OCI-LY1 (cell line): Measurements from ENCODE around the gene ALG3.

Source experiments
- H2AFZ ChIP-seq: fragments of 200-600 bp; sonication (generic), shearing (Covaris generic); 2 replicates; pipeline ENCODE4 v1.6.0; 2014; ENCODE audit warnings: antibody characterized with exemption, mild to moderate bottlenecking, low read length
- H3F3A ChIP-seq: fragments of 200-600 bp; sonication (generic), shearing (Covaris generic); 2 replicates; pipeline ENCODE4 v1.6.0; 2014; ENCODE audit warnings: mild to moderate bottlenecking, antibody characterized with exemption, low read length, moderate library complexity; ENCODE audit not compliant: insufficient read depth
- H3K27ac ChIP-seq: fragments of 200-600 bp; sonication (generic); 2 replicates; pipeline ENCODE4 v1.5.1; 2014; ENCODE audit warnings: low read length, mixed run types, mild to moderate bottlenecking, low read depth; ENCODE audit not compliant: poor library complexity, severe bottlenecking
- H3K27me3 ChIP-seq: fragments of 200-600 bp; sonication (generic); 2 replicates; pipeline ENCODE4 v1.6.0; 2014; ENCODE audit warnings: antibody characterized with exemption, mild to moderate bottlenecking, low read length, moderate library complexity; ENCODE audit not compliant: insufficient read depth
- H3K36me3 ChIP-seq: fragments of 200-600 bp; sonication (generic); 2 replicates; pipeline ENCODE4 v1.6.1; 2014; ENCODE audit warnings: mild to moderate bottlenecking, antibody characterized with exemption, low read length, moderate library complexity, mixed read lengths; ENCODE audit not compliant: insufficient read depth
- H3K4me1 ChIP-seq: fragments of 200-600 bp; sonication (generic); 2 replicates; pipeline ENCODE4 v1.5.1; 2014; ENCODE audit warnings: mild to moderate bottlenecking, low read length, moderate library complexity; ENCODE audit not compliant: insufficient read depth, severe bottlenecking
- H3K4me2 ChIP-seq: fragments of 200-600 bp; sonication (generic), shearing (Covaris generic); 2 replicates; pipeline ENCODE4 v1.6.1; 2014; ENCODE audit warnings: low read length
- H3K4me3 ChIP-seq: fragments of 200-600 bp; sonication (generic); 2 replicates; pipeline ENCODE4 v1.5.1; 2014; ENCODE audit warnings: low read length, low read depth, mild to moderate bottlenecking, mixed read lengths; ENCODE audit not compliant: poor library complexity, severe bottlenecking
- H3K79me2 ChIP-seq: fragments of 200-600 bp; shearing (Covaris generic); 2 replicates; pipeline ENCODE4 v1.6.1; 2016; ENCODE audit warnings: mixed run types, low read length, mixed read lengths; ENCODE audit not compliant: insufficient read depth
- H3K9ac ChIP-seq: fragments of 200-600 bp; sonication (generic), shearing (Covaris generic); 2 replicates; pipeline ENCODE4 v1.6.1; 2014; ENCODE audit warnings: mild to moderate bottlenecking, low read length, mixed read lengths
- H3K9me2 ChIP-seq: fragments of 200-600 bp; sonication (generic), shearing (Covaris generic); 2 replicates; pipeline ENCODE4 v1.6.1; 2014; ENCODE audit warnings: low read depth, mild to moderate bottlenecking, low read length, mixed read lengths
- H3K9me3 ChIP-seq: fragments of 200-600 bp; shearing (Covaris generic); 2 replicates; pipeline ENCODE4 v1.6.1; 2014; ENCODE audit warnings: low read length, mixed read lengths
- H4K20me1 ChIP-seq: fragments of 200-600 bp; sonication (generic), shearing (Covaris generic); 2 replicates; pipeline ENCODE4 v1.6.0; 2016; ENCODE audit warnings: mild to moderate bottlenecking, low read length; ENCODE audit not compliant: insufficient read depth
- CTCF ChIP-seq: fragments of 200-600 bp; sonication (generic), shearing (Covaris generic); IDR thresholded peaks from 2 replicates; pipeline ENCODE4 v1.5.1; 2017; ENCODE audit warnings: mild to moderate bottlenecking, antibody characterized with exemption, low read length, moderate library complexity, mixed read lengths
- EZH2 ChIP-seq: fragments of 200-600 bp; sonication (generic), shearing (Covaris generic); IDR thresholded peaks from 2 replicates; pipeline ENCODE4 v1.8.0; 2017; ENCODE audit warnings: borderline replicate concordance, mixed run types, mild to moderate bottlenecking, antibody characterized with exemption, low read length, moderate library complexity, mixed read lengths

The ALG3 gene

GRCh38 chr3:184261854-184262763, 13.3 kb upstream of the ALG3 start:
- no peaks in the 10 kb centered on the region for H3K79me2 ChIP-seq
- H3K4me3 ChIP-seq = peak overlapping the region; percentile 62
- H2AFZ ChIP-seq = no peak overlapping the region
- H3K27ac ChIP-seq = no peak overlapping the region
- TF ChIP-seq CTCF (no peak), EZH2 (no peak)
- H3K9me2 ChIP-seq = no peaks in the 10 kb centered on the region
- no peaks in the 10 kb centered on the region for H3K9me3 ChIP-seq
- no peaks in the 10 kb centered on the region for H4K20me1 ChIP-seq
- H3K27me3 ChIP-seq = peaks cover 10% of the 10 kb centered on the region; the same call in 1 of the 2 replicates
- H3F3A ChIP-seq = no peaks in the 10 kb centered on the region
- peaks cover 12% of the 10 kb centered on the region for H3K4me1 ChIP-seq
- peak overlapping the region; percentile 20; the same call in 1 of the 2 replicates for H3K9ac ChIP-seq
- H3K4me2 ChIP-seq = peak overlapping the region; percentile 65
- H3K36me3 ChIP-seq = no peaks in the 10 kb centered on the region; the same call in 1 of the 2 replicates

DNA sequence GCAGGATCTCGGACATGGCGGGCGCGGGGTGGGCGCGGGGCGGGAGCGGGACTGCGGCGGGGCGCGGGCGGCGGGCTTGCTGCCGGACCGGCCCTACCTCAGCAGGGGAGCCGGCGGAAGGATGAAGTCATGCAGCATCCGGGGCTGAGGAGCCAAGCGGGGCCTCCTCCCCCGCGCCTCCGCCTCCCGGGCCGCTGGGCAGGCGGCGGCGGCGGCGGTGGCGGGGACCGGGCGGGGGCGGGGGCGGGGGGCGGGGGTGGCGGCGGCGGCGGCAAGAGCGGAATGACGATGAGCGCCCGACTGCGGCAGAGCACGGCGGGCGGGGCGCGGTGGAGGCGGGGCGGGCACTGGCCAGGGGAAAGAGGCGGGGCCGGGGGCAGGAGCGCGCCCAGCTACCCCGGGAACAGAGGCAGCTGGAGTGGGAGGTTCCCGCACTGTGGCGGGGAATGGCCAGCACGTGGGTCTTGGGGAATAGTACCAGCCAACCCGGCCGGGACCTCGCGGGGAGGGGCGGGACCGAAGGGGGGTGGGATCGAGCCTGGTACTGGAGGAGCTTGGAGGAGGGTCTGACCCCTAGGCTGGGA, 12.6 kb upstream of the ALG3 start, which contains the start of gene CAMK2N2:
Gene CAMK2N2, minus strand, starts transcription at position 284 of the 584 bp plus-strand sequence. Its CDS starts 268 bp downstream, at position 16.
- TF ChIP-seq EZH2 (no peak), CTCF (no peak)
- no peaks in the 10 kb centered on the region; the same call in 1 of the 2 replicates for H3K36me3 ChIP-seq
- H3K4me3 ChIP-seq = peak within 1 kb of the TSS; percentile 62
- H4K20me1 ChIP-seq = no peaks in the 10 kb centered on the region
- no peak within 1 kb of the TSS for H3K27ac ChIP-seq
- peaks cover 12% of the 10 kb centered on the region for H3K4me1 ChIP-seq
- peaks cover 10% of the 10 kb centered on the region; the same call in 1 of the 2 replicates for H3K27me3 ChIP-seq
- no peak within 1 kb of the TSS for H2AFZ ChIP-seq
- no peaks in the 10 kb centered on the region for H3K9me2 ChIP-seq
- H3K9ac ChIP-seq = peak within 1 kb of the TSS; percentile 44; the same call in 1 of the 2 replicates
- no peaks in the 10 kb centered on the region for H3K79me2 ChIP-seq
- no peaks in the 10 kb centered on the region for H3K9me3 ChIP-seq
- no peaks in the 10 kb centered on the region for H3F3A ChIP-seq
- H3K4me2 ChIP-seq = peak within 1 kb of the TSS; percentile 82

DNA sequence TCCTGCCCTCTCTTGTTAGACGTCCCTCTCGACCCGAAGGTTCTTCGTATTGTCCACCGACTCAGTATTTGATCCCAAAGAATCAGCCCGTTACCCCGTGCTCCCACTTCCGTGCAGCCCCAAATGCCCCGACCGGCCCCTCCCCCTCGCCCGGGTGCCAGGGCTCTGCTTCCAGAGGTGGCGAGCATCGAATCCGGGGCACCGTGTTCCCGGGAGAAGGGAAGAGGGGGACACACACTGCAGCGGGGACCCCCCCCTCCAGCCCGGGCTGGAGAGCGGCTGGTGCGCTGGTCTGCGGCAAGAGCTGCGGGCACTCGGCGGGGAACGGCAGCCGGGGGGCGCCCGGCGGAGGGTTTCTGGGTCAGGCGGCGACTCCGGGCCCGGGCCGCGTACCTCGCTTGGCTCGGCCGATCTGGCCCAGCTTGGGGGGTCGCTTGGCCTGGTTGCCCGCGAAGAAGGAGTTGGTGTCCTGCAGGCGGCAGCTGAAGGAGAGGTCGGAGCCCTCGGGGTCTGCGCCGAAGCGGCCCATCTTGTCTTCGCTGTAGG, 12.0 kb upstream of the ALG3 start:
- Histone ChIP-seq H3F3A (no peaks in the 10 kb centered on the region), H3K4me2 (peak overlapping the region; percentile 82), H3K36me3 (no peaks in the 10 kb centered on the region; the same call in 1 of the 2 replicates), H2AFZ (no peak overlapping the region), H3K9me3 (no peaks in the 10 kb centered on the region), H4K20me1 (no peaks in the 10 kb centered on the region), H3K9me2 (no peaks in the 10 kb centered on the region), H3K4me3 (peak overlapping the region; percentile 62), H3K9ac (peak overlapping the region; percentile 44; the same call in 1 of the 2 replicates), H3K79me2 (no peaks in the 10 kb centered on the region), H3K4me1 (peaks cover 12% of the 10 kb centered on the region), H3K27me3 (peaks cover 10% of the 10 kb centered on the region; the same call in 1 of the 2 replicates), H3K27ac (no peak overlapping the region)
- no peak for TF ChIP-seq EZH2
- TF ChIP-seq CTCF = no peak
